Psoas muscle (tissue), 8 donors: ENCODE results near the gene CNTNAP1. TPM values are rescaled to one million over a fixed set of nuclear protein-coding genes. Genes with fewer than 3 reads are reported as not detected.
A peak's percentile ranks its signal among the peaks of the same experiment; 100 is the strongest.
"Not testable (repeated sequence)": the region's sequence is repeated elsewhere in the genome, so short reads cannot be mapped to it uniquely, and the experiment has no call there.

Experiments used
- ATAC-seq, 4 donors: fragments of 200-7000 bp; cut with Tn5 transposase; one replicate each; pipeline ENCODE4 v1.9.1; 2020; ENCODE audit warnings: moderate library complexity in 3 of 4, mild to moderate bottlenecking in 2 of 4
- DNase-seq, 2 donors: peaks; one replicate each; pipeline ENCODE4 v3.0.0-alpha.2; 2020
- H3K27ac ChIP-seq: fragments of 200-600 bp; one replicate; pipeline ENCODE4 v1.8.0; 2022
- H3K27me3 ChIP-seq, 3 donors: fragments of 200-600 bp in 1 of 3; one replicate each; pipeline versions ENCODE4 v1.6.1 to v1.8.0; 2013 to 2022; ENCODE audit warnings: low read length in 2 of 3, mild to moderate bottlenecking in 2 of 3, moderate library complexity in 1 of 3; ENCODE audit not compliant: insufficient read depth in 3 of 3
- H3K36me3 ChIP-seq, 2 donors: fragments of 200-600 bp in 1 of 2; one replicate each; pipeline versions ENCODE4 v1.6.1 to v1.8.0; 2013 to 2022; ENCODE audit warnings: low read depth in 1 of 2, mild to moderate bottlenecking in 1 of 2, moderate library complexity in 1 of 2; ENCODE audit not compliant: insufficient read depth in 1 of 2
- H3K4me1 ChIP-seq: fragments of 200-600 bp; one replicate; pipeline ENCODE4 v1.8.0; 2022
- H3K4me3 ChIP-seq: fragments of 200-600 bp; one replicate; pipeline ENCODE4 v1.8.0; 2022; ENCODE audit warnings: mild to moderate bottlenecking
- H3K9me3 ChIP-seq: fragments of 200-600 bp; one replicate; pipeline ENCODE4 v1.8.0; 2022
- WGBS, 3 donors: extraction: QIAGEN DNeasy Blood & Tissue Kit; methylation state at CpG; one replicate each; pipeline versions ENCODE4 v1.1.6 to v1.1.7; 2013; 5-methylcytosine and 5-hydroxymethylcytosine counted together
- intact Hi-C, 2 donors: fragments of 100-400 bp; cut with DNase I; formaldehyde crosslinking; loops; one replicate each; pipeline versions ENCODE4 v1.11.0 to v1.14.2; 2022
- polyA plus RNA-seq, 3 donors: library from polyadenylated mRNA; stranded (reverse); fragments of 200-250 nt; gene quantifications; one replicate each; pipeline ENCODE4 v1.2.3, GENCODE V29; 2013
- total RNA-seq, 4 donors: library from RNA; stranded (reverse); fragmentation: NEBNext Ultra II Directional in 2 of 4; extraction: Animal tissue kit (Norgen Biotek cat#: 25700) in 2 of 4; gene quantifications; one replicate each; pipeline versions ENCODE4 v1.2.1 to v1.2.4, GENCODE V29; 2021 to 2023
- TF ChIP-seq, protein P1 (sequence below): fragments of 200-600 bp; IDR thresholded peaks from one replicate; pipeline ENCODE4 v1.8.0; 2022; ENCODE audit warnings: antibody characterized with exemption
- donor health status: healthy with polysubstance abuse.
- donor health status: DM: no; HTN: no; CAD: no; lungs with moderate emphysema.
- donor health status: Bipolar disorder and iron deficiency.
- donor health status: healthy.
- donor health status: DM: yes; HTN: yes; CAD: no.
- donor health status: DM: no; HTN: no; CAD: no.
- donor health status: DM: no; HTN: no; CAD: no.
- donor health status: DM: yes; HTN: yes; CAD: no.

The CNTNAP1 gene
- total and polyA plus RNA-seq, 7 donors: 1.0 to 3.4 (median 2.0) TPM

DNA sequence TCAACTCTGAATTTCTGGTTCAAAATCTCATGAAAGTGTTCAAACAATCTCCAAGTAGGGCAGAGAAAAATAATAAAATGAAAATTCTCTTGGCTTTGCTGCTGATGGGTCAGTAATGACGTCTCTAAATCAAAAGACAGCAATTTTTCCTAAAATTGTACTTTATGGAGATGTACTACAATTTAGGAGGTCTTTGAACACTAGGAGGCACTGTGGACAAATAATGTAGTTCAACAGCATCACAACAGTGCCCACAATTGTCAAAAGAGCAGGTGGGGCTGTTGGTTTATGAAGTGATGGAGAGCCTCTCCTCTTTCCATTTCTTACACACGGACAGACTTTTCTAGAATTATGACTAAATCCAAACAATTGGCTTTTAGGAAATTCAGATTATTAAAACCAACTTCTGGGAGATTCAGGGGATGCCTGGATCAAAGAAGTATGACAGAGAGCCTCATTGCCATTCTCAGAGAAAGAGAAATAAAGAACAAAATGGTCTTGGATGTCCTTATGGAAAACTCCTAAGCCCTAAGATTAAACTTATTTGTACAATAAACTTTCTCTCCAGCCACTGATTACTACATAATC is 38.8 kb downstream of the CNTNAP1 start:
- peak; percentile 43 to 80 (median 65) for ATAC-seq
- DNase-seq: no peak
- Histone ChIP-seq H3K4me1 (no peaks in the 10 kb centered on the region), H3K9me3 (no peaks in the 10 kb centered on the region), H3K27ac (no peak overlapping the region), H3K4me3 (no peak overlapping the region), H3K27me3 (no peaks in the 10 kb centered on the region), H3K36me3 (peaks cover 6 to 100% of the 10 kb centered on the region in 2 donors)
- WGBS, 3 donors: 19 to 35% (median 20%) methylated on average over 2 of the region's 2 CpGs
- TF ChIP-seq, protein P1, sequence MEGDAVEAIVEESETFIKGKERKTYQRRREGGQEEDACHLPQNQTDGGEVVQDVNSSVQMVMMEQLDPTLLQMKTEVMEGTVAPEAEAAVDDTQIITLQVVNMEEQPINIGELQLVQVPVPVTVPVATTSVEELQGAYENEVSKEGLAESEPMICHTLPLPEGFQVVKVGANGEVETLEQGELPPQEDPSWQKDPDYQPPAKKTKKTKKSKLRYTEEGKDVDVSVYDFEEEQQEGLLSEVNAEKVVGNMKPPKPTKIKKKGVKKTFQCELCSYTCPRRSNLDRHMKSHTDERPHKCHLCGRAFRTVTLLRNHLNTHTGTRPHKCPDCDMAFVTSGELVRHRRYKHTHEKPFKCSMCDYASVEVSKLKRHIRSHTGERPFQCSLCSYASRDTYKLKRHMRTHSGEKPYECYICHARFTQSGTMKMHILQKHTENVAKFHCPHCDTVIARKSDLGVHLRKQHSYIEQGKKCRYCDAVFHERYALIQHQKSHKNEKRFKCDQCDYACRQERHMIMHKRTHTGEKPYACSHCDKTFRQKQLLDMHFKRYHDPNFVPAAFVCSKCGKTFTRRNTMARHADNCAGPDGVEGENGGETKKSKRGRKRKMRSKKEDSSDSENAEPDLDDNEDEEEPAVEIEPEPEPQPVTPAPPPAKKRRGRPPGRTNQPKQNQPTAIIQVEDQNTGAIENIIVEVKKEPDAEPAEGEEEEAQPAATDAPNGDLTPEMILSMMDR: peak; percentile 59
- intact Hi-C loops: loop anchor here (1.0 to 10.0 kb wide), 5 partner anchors 41 to 214 kb away; partner anchors contain the start of genes BECN1 (in 1 of the 2) and RAMP2 (in 1 of the 2)

GRCh38 chr17:42723636-42724035 is 41.3 kb downstream of the CNTNAP1 start:
- ATAC-seq (no peak), DNase-seq (no peak)
- no peak overlapping the region for H3K4me3 ChIP-seq
- intact Hi-C loops: loop anchor here (5.0 to 10.0 kb wide), 3 partner anchors 39 to 211 kb away; partner anchors contain the start of gene RAMP2 (in 1 of the 2)
- WGBS, 3 donors: 83 to 91% (median 89%) methylated on average over 3 of the region's 3 CpGs
- TF ChIP-seq, protein P1: no peak
- H3K36me3 ChIP-seq: peaks cover 1 to 100% of the 10 kb centered on the region in 2 donors
- H3K27ac ChIP-seq: no peak overlapping the region
- no peaks in the 10 kb centered on the region for H3K27me3 ChIP-seq
- H3K9me3 ChIP-seq: no peaks in the 10 kb centered on the region
- H3K4me1 ChIP-seq: no peaks in the 10 kb centered on the region

- Histone ChIP-seq H3K27me3 (no peaks in the 10 kb centered on the region), H3K9me3 (no peaks in the 10 kb centered on the region), H3K4me1 (no peaks in the 10 kb centered on the region), H3K4me3 (no peak overlapping the region), H3K27ac (no peak overlapping the region), H3K36me3 (peaks cover 0 to 100% of the 10 kb centered on the region in 2 donors)
- intact Hi-C loops: loop anchor here in 1 of 2 donors (10.0 kb wide), 1 partner anchor 210 kb away; no protein-coding TSS in a partner anchor
- WGBS, 3 donors: 96 to 98% (median 97%) methylated on average over 6 of the region's 6 CpGs
- TF ChIP-seq, protein P1: no peak
- no peak for ATAC-seq
- no peak for DNase-seq
Observed at GRCh38 chr17:42725143-42725542, 42.8 kb downstream of the CNTNAP1 start.

GRCh38 chr17:42740699-42741098 is 58.4 kb downstream of the CNTNAP1 start:
- no peak for DNase-seq
- 88 to 91% (median 90%) methylated on average over 1 of the region's 1 CpG for WGBS, 3 donors
- ATAC-seq: no peak
- H3K4me1 ChIP-seq: peaks cover 24% of the 10 kb centered on the region
- H3K9me3 ChIP-seq: no peaks in the 10 kb centered on the region
- TF ChIP-seq, protein P1: no peak
- no peak overlapping the region for H3K27ac ChIP-seq
- H3K4me3 ChIP-seq: no peak overlapping the region
- peaks cover 0 to 9% of the 10 kb centered on the region in 2 donors for H3K36me3 ChIP-seq
- intact Hi-C loops: loop anchor here in 1 of 2 donors (5.0 kb wide), 1 partner anchor 48 kb away; no protein-coding TSS in a partner anchor
- no peaks in the 10 kb centered on the region for H3K27me3 ChIP-seq

GRCh38 chr17:42742916-42743315 is 60.6 kb downstream of the CNTNAP1 start:
- not testable (repeated sequence) for H3K36me3 ChIP-seq, ATAC-seq, H3K4me3 ChIP-seq, H3K27ac ChIP-seq, H3K27me3 ChIP-seq, H3K9me3 ChIP-seq, DNase-seq
- intact Hi-C loops: loop anchor here in 1 of 2 donors (5.0 kb wide), 1 partner anchor 51 kb away; no protein-coding TSS in a partner anchor
- H3K4me1 ChIP-seq: peaks cover 17% of the 10 kb centered on the region
- WGBS, 3 donors: 80 to 88% (median 81%) methylated on average over 11 of the region's 11 CpGs
